ENCODE measurements around the gene NYNRIN.
A peak's percentile ranks its signal among the peaks of the same experiment; 100 is the strongest.
"Not testable (repeated sequence)": the region's sequence is repeated elsewhere in the genome, so short reads cannot be mapped to it uniquely, and the experiment has no call there.

The NYNRIN gene

DNA sequence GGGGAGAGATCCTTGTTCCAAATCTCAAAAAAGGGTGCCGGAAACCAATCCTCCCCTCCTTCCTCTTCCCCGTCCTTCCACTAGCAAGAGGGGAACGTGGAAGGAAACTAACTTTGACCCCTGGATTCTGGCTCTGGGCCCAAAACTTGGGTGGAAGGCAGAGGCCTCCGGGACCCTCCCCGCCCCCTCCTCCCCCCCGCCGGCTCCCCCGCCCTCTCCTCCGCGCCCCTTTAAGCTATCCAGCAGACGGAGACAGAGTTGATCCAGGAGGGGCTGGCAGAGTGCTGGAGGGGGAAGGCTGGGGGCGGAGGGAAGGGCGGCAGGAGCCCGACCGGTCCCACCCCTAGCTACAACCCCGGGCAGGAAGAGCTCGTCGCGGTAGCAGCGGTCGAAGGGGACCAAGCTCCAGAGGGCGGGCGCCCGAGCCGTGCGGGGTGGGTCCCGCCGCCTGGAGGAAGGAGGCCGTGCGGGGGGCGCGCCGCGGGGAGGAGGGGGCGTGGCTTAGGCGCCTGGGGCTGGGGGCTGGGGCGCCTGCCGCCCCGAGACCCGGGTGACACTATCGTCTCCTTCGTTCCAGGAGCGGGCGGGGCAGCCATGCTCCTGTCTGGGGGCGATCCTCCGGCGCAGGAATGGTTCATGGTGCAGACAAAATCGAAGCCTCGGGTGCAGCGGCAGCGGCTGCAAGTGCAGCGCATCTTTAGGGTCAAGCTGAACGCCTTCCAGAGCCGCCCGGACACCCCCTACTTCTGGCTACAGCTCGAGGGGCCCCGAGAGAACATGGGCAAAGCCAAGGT, at the start of gene NYNRIN:
TSS of gene NYNRIN (plus strand) at position 351 of the 794 bp plus-strand sequence. CDS start at position 595, 244 bp downstream.
- peaks cover 12% of the 10 kb centered on the region for H3K4me1 ChIP-seq (ENCODE audit: control insufficient read depth, low read depth, low read length)
- H3K9me3 ChIP-seq (ENCODE audit: control insufficient read depth, low read depth, low read length): no peaks in the 10 kb centered on the region
- peaks cover 5% of the 10 kb centered on the region for H3K27me3 ChIP-seq (ENCODE audit: control insufficient read depth, insufficient read depth, low read length)
- peak within 1 kb of the TSS; percentile 58 for H3K9ac ChIP-seq (ENCODE audit: low read length)
- peak within 1 kb of the TSS; percentile 73 for H3K4me3 ChIP-seq (ENCODE audit: low read length)
- H3K36me3 ChIP-seq (ENCODE audit: control insufficient read depth, low read depth, low read length): no peaks in the 10 kb centered on the region
- no peak within 1 kb of the TSS for H3K27ac ChIP-seq (ENCODE audit: low read length)

GRCh38 chr14:24349742-24350141, 49.1 kb upstream of the NYNRIN start:
- H3K4me1 ChIP-seq (ENCODE audit: control insufficient read depth, low read depth, low read length): no peaks in the 10 kb centered on the region
- H3K4me3 ChIP-seq (ENCODE audit: low read length): no peak overlapping the region
- H3K27ac ChIP-seq (ENCODE audit: low read length): no peak overlapping the region
- H3K36me3 ChIP-seq (ENCODE audit: control insufficient read depth, low read depth, low read length): no peaks in the 10 kb centered on the region
- peaks cover 64% of the 10 kb centered on the region for H3K27me3 ChIP-seq (ENCODE audit: control insufficient read depth, insufficient read depth, low read length)
- H3K9me3 ChIP-seq (ENCODE audit: control insufficient read depth, low read depth, low read length): no peaks in the 10 kb centered on the region
- H3K9ac ChIP-seq (ENCODE audit: low read length): no peak overlapping the region

DNA sequence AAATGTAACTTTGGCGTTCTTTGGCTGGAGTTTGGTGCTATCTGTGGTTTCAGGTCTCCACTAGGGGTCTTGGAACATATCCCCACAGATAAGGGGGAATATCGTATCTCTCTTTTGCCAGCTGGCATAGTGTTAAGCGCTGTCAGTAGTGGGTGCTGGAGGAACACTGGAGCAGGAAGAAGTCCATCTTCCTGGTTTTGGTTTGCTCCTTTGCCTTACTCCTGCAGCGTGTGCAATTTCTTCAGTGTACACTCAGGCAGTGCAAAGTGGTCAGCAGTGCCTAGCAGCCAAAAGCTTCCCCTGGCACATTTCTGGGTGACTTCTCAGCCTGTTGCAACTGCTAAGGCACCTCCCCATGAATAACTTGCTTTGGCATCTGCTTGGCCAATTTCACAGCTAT, 47.3 kb upstream of the NYNRIN start:
- Histone ChIP-seq H3K27ac (ENCODE audit: low read length) (no peak overlapping the region), H3K27me3 (ENCODE audit: control insufficient read depth, insufficient read depth, low read length) (peaks cover 61% of the 10 kb centered on the region), H3K4me1 (ENCODE audit: control insufficient read depth, low read depth, low read length) (no peaks in the 10 kb centered on the region), H3K4me3 (ENCODE audit: low read length) (no peak overlapping the region), H3K9ac (ENCODE audit: low read length) (no peak overlapping the region), H3K9me3 (ENCODE audit: control insufficient read depth, low read depth, low read length) (no peaks in the 10 kb centered on the region), H3K36me3 (ENCODE audit: control insufficient read depth, low read depth, low read length) (no peaks in the 10 kb centered on the region)

DNA sequence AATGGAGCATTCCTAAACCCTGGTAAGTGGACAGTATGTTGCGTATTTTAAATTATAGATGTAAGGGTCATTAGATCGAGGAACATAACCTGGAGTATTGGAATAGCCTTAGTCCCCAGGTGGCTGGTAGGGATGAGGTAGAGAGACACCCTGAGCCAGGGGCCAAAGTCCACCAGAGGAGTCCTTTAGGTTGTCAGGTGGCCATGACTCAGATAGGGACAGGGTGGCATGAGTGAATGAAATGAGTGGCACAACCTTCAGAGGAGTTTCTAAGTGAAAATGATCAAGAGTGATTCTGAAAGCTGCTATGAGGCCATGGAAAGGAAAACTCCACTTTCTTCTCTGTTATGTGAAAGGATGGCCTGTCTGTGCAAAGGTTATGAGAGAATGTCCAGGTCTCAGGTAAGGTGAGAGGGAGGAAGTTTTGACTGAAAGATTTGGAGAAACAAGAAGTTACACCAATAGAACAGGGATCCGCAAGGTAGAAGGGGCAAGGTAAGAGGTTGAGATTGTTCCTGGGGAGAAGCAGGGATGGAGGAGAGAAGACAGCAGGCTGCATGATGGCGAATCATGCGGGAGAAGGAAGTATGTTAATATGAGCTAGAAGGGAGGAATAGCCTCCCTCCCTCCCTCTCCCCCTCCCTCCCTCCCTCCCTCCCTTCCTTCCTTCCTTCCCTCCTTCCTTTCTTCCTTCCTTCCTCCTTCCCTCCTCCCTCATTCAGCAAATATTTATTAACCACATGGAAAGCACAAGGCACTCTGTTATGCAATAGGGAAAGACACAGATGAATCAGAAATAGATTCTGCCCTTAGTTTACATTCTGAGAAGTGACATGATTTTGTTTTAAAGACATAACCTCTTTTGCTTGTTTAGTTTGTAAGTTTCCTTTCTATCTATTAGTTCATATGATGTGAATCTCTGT, 45.0 kb upstream of the NYNRIN start:
- H3K4me1 ChIP-seq (ENCODE audit: control insufficient read depth, low read depth, low read length): no peaks in the 10 kb centered on the region
- peaks cover 59% of the 10 kb centered on the region for H3K27me3 ChIP-seq (ENCODE audit: control insufficient read depth, insufficient read depth, low read length)
- H3K9ac ChIP-seq (ENCODE audit: low read length): no peak overlapping the region
- H3K27ac ChIP-seq (ENCODE audit: low read length): no peak overlapping the region
- H3K36me3 ChIP-seq (ENCODE audit: control insufficient read depth, low read depth, low read length): no peaks in the 10 kb centered on the region
- H3K4me3 ChIP-seq (ENCODE audit: low read length): no peak overlapping the region
- H3K9me3 ChIP-seq (ENCODE audit: control insufficient read depth, low read depth, low read length): no peaks in the 10 kb centered on the region

DNA sequence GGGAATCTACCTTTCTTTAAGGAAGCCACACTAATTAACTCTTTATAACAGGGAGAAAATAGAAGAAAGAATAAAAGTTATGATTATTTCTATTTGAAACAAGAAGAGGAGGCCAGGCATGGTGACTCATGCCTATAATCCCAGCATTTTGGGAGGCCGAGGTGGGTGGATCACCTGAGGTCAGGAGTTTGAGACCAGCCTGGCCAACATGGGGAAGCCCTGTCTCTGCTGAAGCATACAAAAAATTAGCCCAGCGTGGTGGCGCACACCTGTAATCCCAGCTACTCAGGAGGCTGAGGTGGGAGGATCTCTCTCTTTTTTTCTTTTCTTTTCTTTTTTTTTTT, 44.3 kb upstream of the NYNRIN start:
- not testable (repeated sequence) for H3K4me1 ChIP-seq (ENCODE audit: control insufficient read depth, low read depth, low read length); H3K9ac ChIP-seq (ENCODE audit: low read length); H3K4me3 ChIP-seq (ENCODE audit: low read length); H3K9me3 ChIP-seq (ENCODE audit: control insufficient read depth, low read depth, low read length); H3K36me3 ChIP-seq (ENCODE audit: control insufficient read depth, low read depth, low read length); H3K27ac ChIP-seq (ENCODE audit: low read length)
- peaks cover 53% of the 10 kb centered on the region for H3K27me3 ChIP-seq (ENCODE audit: control insufficient read depth, insufficient read depth, low read length)

- Histone ChIP-seq H3K36me3 (ENCODE audit: control insufficient read depth, low read depth, low read length) (no peaks in the 10 kb centered on the region), H3K27me3 (ENCODE audit: control insufficient read depth, insufficient read depth, low read length) (peaks cover 48% of the 10 kb centered on the region), H3K4me3 (ENCODE audit: low read length) (no peak overlapping the region), H3K9ac (ENCODE audit: low read length) (no peak overlapping the region), H3K9me3 (ENCODE audit: control insufficient read depth, low read depth, low read length) (no peaks in the 10 kb centered on the region), H3K27ac (ENCODE audit: low read length) (no peak overlapping the region), H3K4me1 (ENCODE audit: control insufficient read depth, low read depth, low read length) (no peaks in the 10 kb centered on the region)
Observed at GRCh38 chr14:24355009-24355408, 43.8 kb upstream of the NYNRIN start.

GRCh38 chr14:24356208-24356607, 42.6 kb upstream of the NYNRIN start:
- Histone ChIP-seq H3K9ac (ENCODE audit: low read length) (no peak overlapping the region), H3K27me3 (ENCODE audit: control insufficient read depth, insufficient read depth, low read length) (peaks cover 42% of the 10 kb centered on the region), H3K36me3 (ENCODE audit: control insufficient read depth, low read depth, low read length) (no peaks in the 10 kb centered on the region), H3K4me3 (ENCODE audit: low read length) (no peak overlapping the region), H3K9me3 (ENCODE audit: control insufficient read depth, low read depth, low read length) (no peaks in the 10 kb centered on the region), H3K4me1 (ENCODE audit: control insufficient read depth, low read depth, low read length) (no peaks in the 10 kb centered on the region), H3K27ac (ENCODE audit: low read length) (no peak overlapping the region)

- no peak overlapping the region for H3K4me3 ChIP-seq (ENCODE audit: low read length)
- no peak overlapping the region for H3K27ac ChIP-seq (ENCODE audit: low read length)
- H3K4me1 ChIP-seq (ENCODE audit: control insufficient read depth, low read depth, low read length): peaks cover 1% of the 10 kb centered on the region
- H3K9me3 ChIP-seq (ENCODE audit: control insufficient read depth, low read depth, low read length): no peaks in the 10 kb centered on the region
- H3K36me3 ChIP-seq (ENCODE audit: control insufficient read depth, low read depth, low read length): no peaks in the 10 kb centered on the region
- no peak overlapping the region for H3K9ac ChIP-seq (ENCODE audit: low read length)
- H3K27me3 ChIP-seq (ENCODE audit: control insufficient read depth, insufficient read depth, low read length): peaks cover 35% of the 10 kb centered on the region
Observed at GRCh38 chr14:24360281-24360680, 38.5 kb upstream of the NYNRIN start.

- Histone ChIP-seq H3K36me3 (ENCODE audit: control insufficient read depth, low read depth, low read length) (no peaks in the 10 kb centered on the region), H3K9me3 (ENCODE audit: control insufficient read depth, low read depth, low read length) (no peaks in the 10 kb centered on the region), H3K27me3 (ENCODE audit: control insufficient read depth, insufficient read depth, low read length) (peaks cover 36% of the 10 kb centered on the region), H3K4me3 (ENCODE audit: low read length) (no peak overlapping the region), H3K4me1 (ENCODE audit: control insufficient read depth, low read depth, low read length) (peaks cover 9% of the 10 kb centered on the region), H3K27ac (ENCODE audit: low read length) (no peak overlapping the region), H3K9ac (ENCODE audit: low read length) (no peak overlapping the region)
Observed at GRCh38 chr14:24361326-24361725, 37.5 kb upstream of the NYNRIN start.

GRCh38 chr14:24362241-24362960, 36.4 kb upstream of the NYNRIN start:
- H3K4me1 ChIP-seq (ENCODE audit: control insufficient read depth, low read depth, low read length): peaks cover 9% of the 10 kb centered on the region
- H3K36me3 ChIP-seq (ENCODE audit: control insufficient read depth, low read depth, low read length): no peaks in the 10 kb centered on the region
- no peaks in the 10 kb centered on the region for H3K9me3 ChIP-seq (ENCODE audit: control insufficient read depth, low read depth, low read length)
- H3K4me3 ChIP-seq (ENCODE audit: low read length): no peak overlapping the region
- no peak overlapping the region for H3K27ac ChIP-seq (ENCODE audit: low read length)
- H3K9ac ChIP-seq (ENCODE audit: low read length): no peak overlapping the region
- H3K27me3 ChIP-seq (ENCODE audit: control insufficient read depth, insufficient read depth, low read length): peaks cover 32% of the 10 kb centered on the region

GRCh38 chr14:24363401-24363800, 35.4 kb upstream of the NYNRIN start:
- no peaks in the 10 kb centered on the region for H3K36me3 ChIP-seq (ENCODE audit: control insufficient read depth, low read depth, low read length)
- H3K27me3 ChIP-seq (ENCODE audit: control insufficient read depth, insufficient read depth, low read length): peaks cover 29% of the 10 kb centered on the region
- no peak overlapping the region for H3K27ac ChIP-seq (ENCODE audit: low read length)
- no peaks in the 10 kb centered on the region for H3K9me3 ChIP-seq (ENCODE audit: control insufficient read depth, low read depth, low read length)
- H3K4me1 ChIP-seq (ENCODE audit: control insufficient read depth, low read depth, low read length): peaks cover 9% of the 10 kb centered on the region
- no peak overlapping the region for H3K4me3 ChIP-seq (ENCODE audit: low read length)
- no peak overlapping the region for H3K9ac ChIP-seq (ENCODE audit: low read length)
